ENCODE measurements around the gene GNB1L. TPM values are rescaled to one million over a fixed set of nuclear protein-coding genes. Genes with fewer than 3 reads are reported as not detected.

GNB1L gene
- total and polyA plus RNA-seq, 10 of the 15 experiments (the other 5 are each of a cell fraction or from before 2014, with no cell fraction given), result 0.21 to 19.4 (median 6.8) TPM

GRCh38 chr22:19753996-19754700 is 100.5 kb downstream of the GNB1L start:
- no peak overlapping the region for H3K4me2 ChIP-seq (ENCODE audit: control insufficient read depth, insufficient read depth)
- H3K4me3 ChIP-seq, result no peak overlapping the region
- H3K9ac ChIP-seq (ENCODE audit: control insufficient read depth, insufficient read depth, low read length), result no peak overlapping the region
- peaks cover 6% of the 10 kb centered on the region for H3K4me1 ChIP-seq (ENCODE audit: control insufficient read depth, insufficient read depth, low read length)
- no peaks in the 10 kb centered on the region for H3K79me2 ChIP-seq (ENCODE audit: control insufficient read depth, insufficient read depth, low read length)
- peaks cover 17 to 26% of the 10 kb centered on the region in 2 experiments for H3K27me3 ChIP-seq (replicated peaks in 1 of 2; ENCODE audit: control insufficient read depth in 2 of 2, insufficient read depth in 2 of 2, low read length in 1 of 2)
- BruUV-seq (replicated peaks), result no TSS peak
- WGBS (ENCODE audit: insufficient coverage, insufficient replicate concordance, low lambda C conversion rate, missing lambda C conversion rate), result 40% methylated on average over 14 of the region's 14 CpGs
- H3K9me3 ChIP-seq (replicated peaks; ENCODE audit: control insufficient read depth, insufficient read depth, low read length), result no peaks in the 10 kb centered on the region
- in situ Hi-C loops (cut with MboI) (no loop called here), intact Hi-C loops (cut with micrococcal nuclease; ENCODE audit: unreplicated experiment) (no loop called here)
- ChIA-PET POLR2A (no interaction called here), CTCF (no interaction called here), SMC1A (ENCODE audit: uncharacterized antibody, unreplicated experiment) (no interaction called here), RAD21 (ENCODE audit: unreplicated experiment) (no interaction called here)
- TF ChIP-seq CHD1 (IDR thresholded peaks at IDR 0.05; ENCODE audit: low read depth, low read length) (no peak), NFXL1 (IDR thresholded peaks at IDR 0.05; ENCODE audit: borderline replicate concordance) (no peak), TCF7 (IDR thresholded peaks at IDR 0.05; ENCODE audit: borderline replicate concordance) (no peak), EZH2 (IDR thresholded peaks at IDR 0.05; ENCODE audit: borderline replicate concordance, control insufficient read depth, low read depth, low read length) (no peak), ATF2 (IDR thresholded peaks at IDR 0.05; ENCODE audit: low read length) (no peak), PBX3 (IDR thresholded peaks at IDR 0.05; ENCODE audit: insufficient replicate concordance, low read depth, low read length) (no peak), GATAD2B (conservative IDR thresholded peaks at IDR 0.05; ENCODE audit: low read depth) (no peak), CTCF (IDR thresholded peaks at IDR 0.05 in 2 of 3, conservative IDR thresholded peaks at IDR 0.05 in 1 of 3; ENCODE audit: control insufficient read depth in 2 of 3, extremely low read depth in 1 of 3, insufficient read depth in 1 of 3, low read depth in 3 of 3, low read length in 3 of 3) (no peak), FOXM1 (IDR thresholded peaks at IDR 0.05; ENCODE audit: low read depth, low read length) (no peak), NR2F1 (conservative IDR thresholded peaks at IDR 0.05) (no peak), PML (IDR thresholded peaks at IDR 0.05; ENCODE audit: low read length) (no peak), BRCA1 (IDR thresholded peaks at IDR 0.05; ENCODE audit: low read depth, low read length) (no peak)
- no peak overlapping the region for H2AFZ ChIP-seq (ENCODE audit: control insufficient read depth, low read depth, low read length)
- H3K36me3 ChIP-seq (ENCODE audit: control insufficient read depth in 2 of 2, insufficient read depth in 2 of 2, low read length in 1 of 2), result no peaks in the 10 kb centered on the region
- H4K20me1 ChIP-seq (ENCODE audit: control insufficient read depth, insufficient read depth), result peaks cover 4% of the 10 kb centered on the region
- no peak overlapping the region for H3K27ac ChIP-seq (ENCODE audit: control insufficient read depth, insufficient read depth)
- no peak for ATAC-seq
- FAIRE-seq, result no peak
- DNase-seq (ENCODE audit: low read depth, low spot score), result no peak

Measured in GM12878 (cell line).